SK-N-MC (cell line): ENCODE data around the gene KCNH1.

Experiments used
- EZH2 ChIP-seq: fragments of 200-600 bp; sonication (generic); IDR thresholded peaks from one replicate; pipeline ENCODE4 v1.6.1; 2017; ENCODE audit warnings: antibody characterized with exemption
- FOXP2 ChIP-seq: optimal IDR thresholded peaks from 2 replicates; pipeline ENCODE3; 2011; ENCODE audit warnings: mild to moderate bottlenecking, moderate library complexity; ENCODE audit not compliant: insufficient read depth; ENCODE audit errors: extremely low read length, control extremely low read depth
- POLR2AphosphoS5 ChIP-seq: IDR thresholded peaks from 2 replicates; pipeline ENCODE4 v1.6.1; 2012; ENCODE audit warnings: mild to moderate bottlenecking, low read depth, low read length, borderline replicate concordance

- TF ChIP-seq FOXP2 (no peak), POLR2AphosphoS5 (no peak), EZH2 (no peak)
These were observed 444.1 kb downstream of the KCNH1 start for GRCh38 chr1:210689826-210690225.
